ENCODE data around the gene ALDH3B1.

ALDH3B1 gene

GRCh38 chr11:68014157-68014946 lies 4.2 kb downstream of the ALDH3B1 start:
- H3K9me3 ChIP-seq (ENCODE audit: control insufficient read depth, low read length) = no peaks in the 10 kb centered on the region
- no peak overlapping the region for H3K27ac ChIP-seq (ENCODE audit: insufficient read depth, low read length, poor library complexity, severe bottlenecking)
- H3K27me3 ChIP-seq (replicated peaks; ENCODE audit: control insufficient read depth, insufficient read depth, low read length, poor library complexity, severe bottlenecking) = no peaks in the 10 kb centered on the region
- H3K4me1 ChIP-seq (ENCODE audit: control insufficient read depth, insufficient read depth, low read length, poor library complexity, severe bottlenecking) = no peaks in the 10 kb centered on the region
- no peak for DNase-seq
- no peak overlapping the region for H3K4me3 ChIP-seq (ENCODE audit: insufficient read depth, low read depth, low read length, poor library complexity, severe bottlenecking)
- no peaks in the 10 kb centered on the region for H3K36me3 ChIP-seq (ENCODE audit: control insufficient read depth, insufficient read depth, low read length)

DNA sequence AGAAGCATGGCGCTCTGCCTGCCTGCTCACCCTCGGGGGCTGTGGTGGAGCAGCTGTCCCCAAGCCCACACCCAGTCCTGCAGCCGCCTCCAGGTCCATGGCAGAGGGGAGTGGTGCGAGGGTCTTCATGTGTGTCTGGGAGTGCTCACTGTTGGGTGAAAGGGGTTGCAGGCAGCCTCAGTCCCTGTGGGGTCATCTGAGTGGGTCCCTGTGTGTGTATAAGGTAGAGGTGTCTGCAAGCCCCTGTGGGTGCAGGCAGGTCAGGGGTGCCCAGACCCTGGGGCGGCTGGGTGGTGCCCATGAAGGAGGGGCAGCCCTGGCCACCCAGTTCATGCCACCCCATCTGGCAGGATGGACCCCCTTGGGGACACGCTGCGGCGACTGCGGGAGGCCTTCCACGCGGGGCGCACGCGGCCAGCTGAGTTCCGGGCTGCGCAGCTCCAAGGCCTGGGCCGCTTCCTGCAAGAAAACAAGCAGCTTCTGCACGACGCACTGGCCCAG lies 4.9 kb downstream of the ALDH3B1 start:
- Histone ChIP-seq H3K4me3 (ENCODE audit: insufficient read depth, low read depth, low read length, poor library complexity, severe bottlenecking) (no peak overlapping the region), H3K27me3 (replicated peaks; ENCODE audit: control insufficient read depth, insufficient read depth, low read length, poor library complexity, severe bottlenecking) (no peaks in the 10 kb centered on the region), H3K27ac (ENCODE audit: insufficient read depth, low read length, poor library complexity, severe bottlenecking) (no peak overlapping the region), H3K36me3 (ENCODE audit: control insufficient read depth, insufficient read depth, low read length) (no peaks in the 10 kb centered on the region), H3K4me1 (ENCODE audit: control insufficient read depth, insufficient read depth, low read length, poor library complexity, severe bottlenecking) (no peaks in the 10 kb centered on the region), H3K9me3 (ENCODE audit: control insufficient read depth, low read length) (no peaks in the 10 kb centered on the region)
- DNase-seq = no peak

DNA sequence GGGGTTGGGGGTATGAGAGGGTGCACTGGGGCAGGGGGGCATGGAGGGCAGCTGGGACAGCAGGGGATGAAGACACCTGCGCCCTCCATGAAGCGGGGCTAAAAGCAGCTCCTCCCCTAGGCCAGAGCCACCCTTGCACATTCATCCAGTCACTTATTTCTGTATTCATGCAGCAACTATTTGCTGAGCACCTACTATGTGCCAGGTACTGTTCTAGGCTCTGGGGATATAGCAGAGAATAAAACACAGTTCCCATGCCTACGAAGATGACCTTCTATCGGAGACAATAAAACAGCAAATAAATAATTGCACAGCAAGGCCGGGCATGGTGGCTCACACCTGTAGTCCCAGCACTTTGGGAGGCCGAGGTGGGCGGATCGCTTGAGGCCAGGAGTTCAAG lies 5.3 kb downstream of the ALDH3B1 start:
- Histone ChIP-seq H3K4me3 (ENCODE audit: insufficient read depth, low read depth, low read length, poor library complexity, severe bottlenecking) (no peak overlapping the region), H3K36me3 (ENCODE audit: control insufficient read depth, insufficient read depth, low read length) (no peaks in the 10 kb centered on the region), H3K9me3 (ENCODE audit: control insufficient read depth, low read length) (no peaks in the 10 kb centered on the region), H3K27ac (ENCODE audit: insufficient read depth, low read length, poor library complexity, severe bottlenecking) (no peak overlapping the region), H3K4me1 (ENCODE audit: control insufficient read depth, insufficient read depth, low read length, poor library complexity, severe bottlenecking) (no peaks in the 10 kb centered on the region), H3K27me3 (replicated peaks; ENCODE audit: control insufficient read depth, insufficient read depth, low read length, poor library complexity, severe bottlenecking) (no peaks in the 10 kb centered on the region)
- DNase-seq = no peak

DNA sequence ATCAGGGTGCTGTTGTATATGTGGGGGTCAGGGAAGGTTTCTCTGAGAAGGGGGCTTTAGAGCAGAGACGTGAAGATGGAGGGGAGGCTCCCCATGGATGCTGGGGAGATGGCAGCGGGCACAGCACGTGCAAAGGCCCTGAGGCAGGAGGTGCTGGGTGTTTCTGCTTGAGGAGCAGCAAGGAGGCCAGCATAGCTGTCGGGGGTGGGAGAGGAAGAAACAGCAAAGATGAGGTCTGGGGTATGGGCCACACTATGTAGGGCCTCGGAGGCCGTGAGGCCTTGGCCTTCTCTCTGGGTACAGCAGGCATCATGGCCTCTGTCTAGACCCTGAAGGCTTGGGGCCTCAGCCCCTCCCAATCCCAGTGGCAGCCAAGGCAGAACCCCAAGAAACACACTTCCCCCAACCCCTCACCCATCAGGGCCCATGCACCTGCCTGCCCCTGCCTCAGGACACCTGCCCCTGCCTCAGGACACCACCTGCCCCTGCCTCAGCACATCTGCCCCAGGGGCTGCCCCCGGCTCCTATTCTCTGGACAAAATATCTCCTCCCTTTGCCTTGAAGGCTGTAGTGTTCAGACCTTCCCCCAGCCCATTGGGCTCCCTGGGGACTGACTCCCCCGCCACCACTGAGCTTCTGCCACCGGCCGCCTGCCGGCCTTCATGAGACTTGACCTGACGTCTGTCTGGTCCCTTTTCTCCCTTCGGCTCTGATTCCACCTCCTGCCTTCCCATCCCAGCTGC lies 6.2 kb downstream of the ALDH3B1 start:
- Histone ChIP-seq H3K4me3 (ENCODE audit: insufficient read depth, low read depth, low read length, poor library complexity, severe bottlenecking) (no peak overlapping the region), H3K36me3 (ENCODE audit: control insufficient read depth, insufficient read depth, low read length) (no peaks in the 10 kb centered on the region), H3K27ac (ENCODE audit: insufficient read depth, low read length, poor library complexity, severe bottlenecking) (no peak overlapping the region), H3K4me1 (ENCODE audit: control insufficient read depth, insufficient read depth, low read length, poor library complexity, severe bottlenecking) (no peaks in the 10 kb centered on the region), H3K9me3 (ENCODE audit: control insufficient read depth, low read length) (no peaks in the 10 kb centered on the region), H3K27me3 (replicated peaks; ENCODE audit: control insufficient read depth, insufficient read depth, low read length, poor library complexity, severe bottlenecking) (no peaks in the 10 kb centered on the region)
- no peak for DNase-seq

DNA sequence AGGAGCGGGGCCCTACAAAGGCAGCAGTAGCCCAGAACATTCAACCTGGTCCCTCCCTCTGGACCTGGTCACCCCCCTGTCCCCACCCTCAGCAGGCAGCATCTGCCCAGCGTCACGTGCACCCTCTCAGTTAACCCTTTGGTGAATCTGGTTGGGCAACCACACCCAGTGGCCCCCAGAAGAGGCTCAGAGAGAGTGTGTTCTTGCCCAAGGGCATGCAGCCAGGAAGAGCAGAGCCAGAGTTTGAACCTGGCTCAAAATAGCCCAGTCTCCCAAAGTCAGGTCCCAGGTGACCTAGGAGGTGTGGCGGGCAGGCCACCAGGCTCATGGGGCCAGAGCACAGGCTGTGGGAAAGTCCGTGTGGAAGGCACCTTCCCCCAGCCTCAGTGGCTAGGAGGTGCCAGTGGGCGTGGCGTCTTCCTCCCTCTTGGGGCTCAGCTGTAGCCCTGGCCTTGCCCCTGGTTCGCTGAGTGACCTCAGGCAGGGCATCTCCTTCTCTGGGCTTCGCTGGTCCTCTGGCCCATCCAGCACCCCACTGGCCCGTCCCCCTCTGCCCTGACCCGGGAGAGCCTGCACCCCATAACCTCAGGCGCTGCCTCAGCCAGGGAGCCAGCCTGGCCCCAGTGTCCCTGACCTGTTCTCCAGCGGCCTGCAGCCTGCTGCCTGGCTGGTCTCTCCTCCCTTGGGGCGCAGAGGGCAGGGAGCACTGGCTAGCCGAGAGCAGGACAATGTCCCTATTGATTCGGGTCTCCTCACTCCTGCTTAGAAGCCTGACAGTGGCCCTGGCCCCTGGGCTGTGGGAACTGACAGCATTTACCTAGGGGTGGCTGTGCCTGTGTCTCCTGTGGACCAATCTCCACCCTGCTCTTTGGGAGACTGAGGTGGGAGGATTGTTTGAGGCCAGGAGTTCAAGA lies 7.0 kb downstream of the ALDH3B1 start:
- DNase-seq = no peak
- no peaks in the 10 kb centered on the region for H3K4me1 ChIP-seq (ENCODE audit: control insufficient read depth, insufficient read depth, low read length, poor library complexity, severe bottlenecking)
- no peaks in the 10 kb centered on the region for H3K9me3 ChIP-seq (ENCODE audit: control insufficient read depth, low read length)
- no peak overlapping the region for H3K4me3 ChIP-seq (ENCODE audit: insufficient read depth, low read depth, low read length, poor library complexity, severe bottlenecking)
- H3K27me3 ChIP-seq (replicated peaks; ENCODE audit: control insufficient read depth, insufficient read depth, low read length, poor library complexity, severe bottlenecking) = no peaks in the 10 kb centered on the region
- H3K36me3 ChIP-seq (ENCODE audit: control insufficient read depth, insufficient read depth, low read length) = no peaks in the 10 kb centered on the region
- H3K27ac ChIP-seq (ENCODE audit: insufficient read depth, low read length, poor library complexity, severe bottlenecking) = no peak overlapping the region

GRCh38 chr11:68017980-68018729 lies 8.0 kb downstream of the ALDH3B1 start:
- H3K27ac ChIP-seq (ENCODE audit: insufficient read depth, low read length, poor library complexity, severe bottlenecking) = no peak overlapping the region
- no peak for DNase-seq
- H3K4me1 ChIP-seq (ENCODE audit: control insufficient read depth, insufficient read depth, low read length, poor library complexity, severe bottlenecking) = no peaks in the 10 kb centered on the region
- no peaks in the 10 kb centered on the region for H3K36me3 ChIP-seq (ENCODE audit: control insufficient read depth, insufficient read depth, low read length)
- H3K27me3 ChIP-seq (replicated peaks; ENCODE audit: control insufficient read depth, insufficient read depth, low read length, poor library complexity, severe bottlenecking) = no peaks in the 10 kb centered on the region
- H3K4me3 ChIP-seq (ENCODE audit: insufficient read depth, low read depth, low read length, poor library complexity, severe bottlenecking) = no peak overlapping the region
- H3K9me3 ChIP-seq (ENCODE audit: control insufficient read depth, low read length) = no peaks in the 10 kb centered on the region

- Histone ChIP-seq H3K36me3 (ENCODE audit: control insufficient read depth, insufficient read depth, low read length) (no peaks in the 10 kb centered on the region), H3K4me3 (ENCODE audit: insufficient read depth, low read depth, low read length, poor library complexity, severe bottlenecking) (no peak overlapping the region), H3K4me1 (ENCODE audit: control insufficient read depth, insufficient read depth, low read length, poor library complexity, severe bottlenecking) (no peaks in the 10 kb centered on the region)
Measured at GRCh38 chr11:68018730-68019190, 8.6 kb downstream of the ALDH3B1 start.

GRCh38 chr11:68019486-68019885 lies 9.4 kb downstream of the ALDH3B1 start:
- H3K27ac ChIP-seq (ENCODE audit: insufficient read depth, low read length, poor library complexity, severe bottlenecking) = no peak overlapping the region
- H3K4me1 ChIP-seq (ENCODE audit: control insufficient read depth, insufficient read depth, low read length, poor library complexity, severe bottlenecking) = no peaks in the 10 kb centered on the region
- H3K27me3 ChIP-seq (replicated peaks; ENCODE audit: control insufficient read depth, insufficient read depth, low read length, poor library complexity, severe bottlenecking) = no peaks in the 10 kb centered on the region
- H3K9me3 ChIP-seq (ENCODE audit: control insufficient read depth, low read length) = no peaks in the 10 kb centered on the region
- DNase-seq = no peak
- H3K4me3 ChIP-seq (ENCODE audit: insufficient read depth, low read depth, low read length, poor library complexity, severe bottlenecking) = no peak overlapping the region
- no peaks in the 10 kb centered on the region for H3K36me3 ChIP-seq (ENCODE audit: control insufficient read depth, insufficient read depth, low read length)

More at GRCh38 chr11:68018730-68019190, 8.6 kb downstream of the ALDH3B1 start:
- Histone ChIP-seq H3K27me3 (replicated peaks; ENCODE audit: control insufficient read depth, insufficient read depth, low read length, poor library complexity, severe bottlenecking) (no peaks in the 10 kb centered on the region), H3K27ac (ENCODE audit: insufficient read depth, low read length, poor library complexity, severe bottlenecking) (no peak overlapping the region), H3K9me3 (ENCODE audit: control insufficient read depth, low read length) (no peaks in the 10 kb centered on the region)
- DNase-seq = no peak

GRCh38 chr11:68020575-68020974 lies 10.4 kb downstream of the ALDH3B1 start:
- Histone ChIP-seq H3K4me1 (ENCODE audit: control insufficient read depth, insufficient read depth, low read length, poor library complexity, severe bottlenecking) (no peaks in the 10 kb centered on the region), H3K36me3 (ENCODE audit: control insufficient read depth, insufficient read depth, low read length) (no peaks in the 10 kb centered on the region), H3K9me3 (ENCODE audit: control insufficient read depth, low read length) (no peaks in the 10 kb centered on the region), H3K4me3 (ENCODE audit: insufficient read depth, low read depth, low read length, poor library complexity, severe bottlenecking) (no peak overlapping the region), H3K27me3 (replicated peaks; ENCODE audit: control insufficient read depth, insufficient read depth, low read length, poor library complexity, severe bottlenecking) (no peaks in the 10 kb centered on the region), H3K27ac (ENCODE audit: insufficient read depth, low read length, poor library complexity, severe bottlenecking) (no peak overlapping the region)
- DNase-seq = no peak
